Endothelial cell (in vitro differentiated cells): ENCODE data around the gene KIF23. TPM values are rescaled to one million over a fixed set of nuclear protein-coding genes. Genes with fewer than 3 reads are reported as not detected.

Source experiments
- DNase-seq: peaks from one replicate; pipeline ENCODE4 v3.0.0; 2021; ENCODE audit warnings: low spot score
- H3K27ac Mint-ChIP-seq: one replicate; pipeline ENCODE4 v1.8.0; 2021; ENCODE audit warnings: mixed read lengths, inconsistent platforms; ENCODE audit not compliant: unreplicated experiment
- H3K27me3 Mint-ChIP-seq: one replicate; pipeline ENCODE4 v1.8.0; 2021; ENCODE audit warnings: mild to moderate bottlenecking, moderate library complexity, mixed read lengths, inconsistent platforms; ENCODE audit not compliant: unreplicated experiment
- H3K36me3 Mint-ChIP-seq: one replicate; pipeline ENCODE4 v1.8.0; 2021; ENCODE audit warnings: mild to moderate bottlenecking, low read depth, mixed read lengths, inconsistent platforms; ENCODE audit not compliant: unreplicated experiment
- H3K4me1 Mint-ChIP-seq: one replicate; pipeline ENCODE4 v1.8.0; 2021; ENCODE audit warnings: mild to moderate bottlenecking, mixed read lengths, inconsistent platforms; ENCODE audit not compliant: unreplicated experiment
- H3K4me3 Mint-ChIP-seq: one replicate; pipeline ENCODE4 v1.8.0; 2021; ENCODE audit warnings: mild to moderate bottlenecking, mixed read lengths, inconsistent platforms; ENCODE audit not compliant: unreplicated experiment
- H3K9me3 Mint-ChIP-seq: one replicate; pipeline ENCODE4 v1.8.0; 2021; ENCODE audit warnings: mixed read lengths, inconsistent platforms; ENCODE audit not compliant: unreplicated experiment
- total RNA-seq: library from RNA; stranded (reverse); fragmentation: NEBNext Ultra II Directional; extraction: Animal tissue kit (Norgen Biotek cat#: 25700); gene quantifications from one replicate; pipeline ENCODE4 v1.2.1, GENCODE V29; 2021; ENCODE audit not compliant: unreplicated experiment
- TF ChIP-seq, protein P1 (sequence below): fragments of 200-600 bp; sonication (generic); IDR thresholded peaks from one replicate; pipeline ENCODE4 v1.5.0; 2021; ENCODE audit warnings: antibody characterized with exemption; ENCODE audit not compliant: unreplicated experiment

Gene KIF23
- total RNA-seq, 1 donor from 2014 or later, result 9.5 TPM

DNA sequence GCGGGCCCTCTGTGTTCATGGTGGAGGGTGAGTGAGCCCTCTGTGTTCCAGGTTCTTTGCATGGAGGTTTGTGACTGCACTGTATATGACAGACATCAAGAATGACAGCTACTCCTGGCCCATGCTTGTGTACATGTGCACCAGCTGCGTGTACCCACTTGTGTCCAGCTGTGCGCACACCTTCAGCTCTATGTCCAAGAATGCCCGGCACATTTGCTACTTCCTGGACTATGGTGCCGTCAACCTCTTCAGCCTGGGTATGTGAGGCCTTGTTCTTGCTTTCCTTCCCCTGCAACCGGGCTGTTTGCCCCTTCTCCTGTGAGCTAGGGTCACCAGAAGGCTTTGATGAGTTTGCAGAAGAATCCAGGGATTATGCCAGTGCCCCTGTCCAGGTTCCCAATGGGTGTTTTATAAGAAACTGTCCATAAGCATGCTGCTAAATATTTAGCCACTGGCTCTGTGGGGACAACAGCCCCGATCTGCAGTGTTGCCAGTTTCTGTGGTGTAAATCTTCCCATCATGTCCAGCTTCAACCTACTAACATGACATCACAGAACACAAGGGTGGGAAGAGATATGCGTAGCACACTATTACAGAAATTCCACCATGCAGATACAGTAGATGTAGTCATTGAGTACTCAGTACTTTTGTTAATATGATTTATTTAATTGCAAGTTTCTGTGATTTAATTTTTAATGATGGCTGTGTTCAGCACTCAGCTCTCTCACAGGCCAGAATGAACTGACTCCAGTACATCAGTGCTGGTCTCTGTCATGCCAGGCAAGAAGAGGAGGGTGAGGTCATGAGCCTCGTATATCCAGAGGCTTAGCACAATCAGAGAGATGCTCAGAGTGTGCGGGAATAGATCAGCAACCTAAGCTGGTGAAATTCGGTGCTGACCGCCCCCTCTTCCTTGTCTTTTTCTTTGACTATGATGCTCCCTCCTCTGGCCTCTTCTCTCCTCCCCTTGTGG lies 29.2 kb upstream of the KIF23 start:
- Mint-ChIP-seq H3K4me1 (no peaks in the 10 kb centered on the region), H3K4me3 (no peak overlapping the region), H3K27me3 (peaks cover 4% of the 10 kb centered on the region), H3K36me3 (peaks cover 5% of the 10 kb centered on the region), H3K9me3 (no peaks in the 10 kb centered on the region), H3K27ac (no peak overlapping the region)
- TF ChIP-seq, protein P1, sequence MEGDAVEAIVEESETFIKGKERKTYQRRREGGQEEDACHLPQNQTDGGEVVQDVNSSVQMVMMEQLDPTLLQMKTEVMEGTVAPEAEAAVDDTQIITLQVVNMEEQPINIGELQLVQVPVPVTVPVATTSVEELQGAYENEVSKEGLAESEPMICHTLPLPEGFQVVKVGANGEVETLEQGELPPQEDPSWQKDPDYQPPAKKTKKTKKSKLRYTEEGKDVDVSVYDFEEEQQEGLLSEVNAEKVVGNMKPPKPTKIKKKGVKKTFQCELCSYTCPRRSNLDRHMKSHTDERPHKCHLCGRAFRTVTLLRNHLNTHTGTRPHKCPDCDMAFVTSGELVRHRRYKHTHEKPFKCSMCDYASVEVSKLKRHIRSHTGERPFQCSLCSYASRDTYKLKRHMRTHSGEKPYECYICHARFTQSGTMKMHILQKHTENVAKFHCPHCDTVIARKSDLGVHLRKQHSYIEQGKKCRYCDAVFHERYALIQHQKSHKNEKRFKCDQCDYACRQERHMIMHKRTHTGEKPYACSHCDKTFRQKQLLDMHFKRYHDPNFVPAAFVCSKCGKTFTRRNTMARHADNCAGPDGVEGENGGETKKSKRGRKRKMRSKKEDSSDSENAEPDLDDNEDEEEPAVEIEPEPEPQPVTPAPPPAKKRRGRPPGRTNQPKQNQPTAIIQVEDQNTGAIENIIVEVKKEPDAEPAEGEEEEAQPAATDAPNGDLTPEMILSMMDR, result no peak
- DNase-seq, result no peak

DNA sequence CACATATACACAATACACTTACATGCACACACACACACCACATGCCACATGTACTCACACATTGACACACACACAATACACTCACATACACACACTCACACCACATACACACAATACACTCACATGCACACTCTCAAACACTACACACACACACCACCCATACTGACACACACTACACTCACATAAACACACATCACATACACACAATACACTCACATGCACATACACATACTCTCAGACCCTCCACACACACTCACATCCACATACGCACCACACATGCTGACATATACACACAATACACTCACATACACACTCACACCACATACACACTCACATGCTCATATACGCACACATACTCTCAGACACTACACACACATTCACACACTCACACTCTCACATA lies 28.3 kb upstream of the KIF23 start:
- H3K4me3 Mint-ChIP-seq, result no peak overlapping the region
- no peaks in the 10 kb centered on the region for H3K4me1 Mint-ChIP-seq
- no peak for DNase-seq
- H3K27me3 Mint-ChIP-seq, result peaks cover 3% of the 10 kb centered on the region
- H3K27ac Mint-ChIP-seq, result no peak overlapping the region
- TF ChIP-seq, protein P1, result no peak
- peaks cover 5% of the 10 kb centered on the region for H3K36me3 Mint-ChIP-seq
- no peaks in the 10 kb centered on the region for H3K9me3 Mint-ChIP-seq

GRCh38 chr15:69386284-69386683 lies 27.9 kb upstream of the KIF23 start:
- DNase-seq, result no peak
- Mint-ChIP-seq H3K27ac (no peak overlapping the region), H3K36me3 (peaks cover 5% of the 10 kb centered on the region), H3K4me3 (no peak overlapping the region), H3K4me1 (no peaks in the 10 kb centered on the region), H3K27me3 (peaks cover 3% of the 10 kb centered on the region), H3K9me3 (no peaks in the 10 kb centered on the region)
- TF ChIP-seq, protein P1, result no peak

DNA sequence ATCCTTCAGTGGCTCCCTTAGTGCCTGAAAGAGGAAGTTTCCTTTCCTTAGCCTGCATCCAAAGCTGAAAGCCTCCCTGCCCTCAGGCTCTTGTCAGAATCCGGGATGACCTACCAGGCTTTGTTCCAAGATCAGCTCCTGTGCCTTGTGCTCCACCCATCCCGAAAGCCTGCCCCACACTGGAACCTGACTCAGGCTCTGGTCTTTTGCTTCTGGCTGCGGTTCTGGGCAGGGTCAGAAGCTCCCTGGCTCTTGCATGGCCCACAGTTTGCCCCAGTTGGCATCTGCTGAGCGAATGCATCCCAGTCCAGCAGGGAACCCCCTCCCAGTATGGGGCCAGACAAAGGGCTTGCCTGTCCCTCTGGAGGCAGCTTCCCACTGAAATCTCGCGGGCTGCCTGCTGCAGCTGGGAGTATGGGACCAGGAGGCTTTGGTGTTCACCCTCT lies 25.9 kb upstream of the KIF23 start:
- Mint-ChIP-seq H3K9me3 (no peaks in the 10 kb centered on the region), H3K27me3 (peaks cover 1% of the 10 kb centered on the region), H3K36me3 (peaks cover 5% of the 10 kb centered on the region), H3K4me1 (no peaks in the 10 kb centered on the region), H3K27ac (no peak overlapping the region), H3K4me3 (no peak overlapping the region)
- TF ChIP-seq, protein P1, result no peak
- DNase-seq, result no peak

- peaks cover 4% of the 10 kb centered on the region for H3K27me3 Mint-ChIP-seq
- H3K9me3 Mint-ChIP-seq, result no peaks in the 10 kb centered on the region
- H3K27ac Mint-ChIP-seq, result no peak overlapping the region
- H3K4me3 Mint-ChIP-seq, result no peak overlapping the region
- DNase-seq, result no peak
- TF ChIP-seq, protein P1, result no peak
- peaks cover 5% of the 10 kb centered on the region for H3K36me3 Mint-ChIP-seq
- H3K4me1 Mint-ChIP-seq, result no peaks in the 10 kb centered on the region
Observed at GRCh38 chr15:69389426-69389825, 24.7 kb upstream of the KIF23 start.
